ENCODE measurements around the gene SFTPB.

GRCh38 chr2:85707304-85707703 lies 39.3 kb upstream of the SFTPB start:
- TF ChIP-seq, protein P1, sequence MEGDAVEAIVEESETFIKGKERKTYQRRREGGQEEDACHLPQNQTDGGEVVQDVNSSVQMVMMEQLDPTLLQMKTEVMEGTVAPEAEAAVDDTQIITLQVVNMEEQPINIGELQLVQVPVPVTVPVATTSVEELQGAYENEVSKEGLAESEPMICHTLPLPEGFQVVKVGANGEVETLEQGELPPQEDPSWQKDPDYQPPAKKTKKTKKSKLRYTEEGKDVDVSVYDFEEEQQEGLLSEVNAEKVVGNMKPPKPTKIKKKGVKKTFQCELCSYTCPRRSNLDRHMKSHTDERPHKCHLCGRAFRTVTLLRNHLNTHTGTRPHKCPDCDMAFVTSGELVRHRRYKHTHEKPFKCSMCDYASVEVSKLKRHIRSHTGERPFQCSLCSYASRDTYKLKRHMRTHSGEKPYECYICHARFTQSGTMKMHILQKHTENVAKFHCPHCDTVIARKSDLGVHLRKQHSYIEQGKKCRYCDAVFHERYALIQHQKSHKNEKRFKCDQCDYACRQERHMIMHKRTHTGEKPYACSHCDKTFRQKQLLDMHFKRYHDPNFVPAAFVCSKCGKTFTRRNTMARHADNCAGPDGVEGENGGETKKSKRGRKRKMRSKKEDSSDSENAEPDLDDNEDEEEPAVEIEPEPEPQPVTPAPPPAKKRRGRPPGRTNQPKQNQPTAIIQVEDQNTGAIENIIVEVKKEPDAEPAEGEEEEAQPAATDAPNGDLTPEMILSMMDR (IDR thresholded peaks at IDR 0.05) = peak in 1 of 3 donors; percentile 65
- TF ChIP-seq POLR2A (IDR thresholded peaks at IDR 0.05) = no peak
